Measurements from ENCODE around the gene RHOT1.
"Not testable (repeated sequence)": the region's sequence is repeated elsewhere in the genome, so short reads cannot be mapped to it uniquely, and the experiment has no call there.

RHOT1 gene

GRCh38 chr17:32180262-32180661 lies 38.0 kb downstream of the RHOT1 start:
- not testable (repeated sequence) for H3K9ac ChIP-seq (ENCODE audit: low read depth in 1 of 2, low read length in 2 of 2); H3K9me3 ChIP-seq (ENCODE audit: control insufficient read depth in 2 of 2, low read length in 2 of 2); H3K4me3 ChIP-seq (ENCODE audit: low read length in 2 of 2); H3K27ac ChIP-seq (ENCODE audit: low read depth in 2 of 2, low read length in 2 of 2); H3K27me3 ChIP-seq (ENCODE audit: control insufficient read depth in 2 of 2, insufficient read depth in 2 of 2, low read length in 2 of 2); H3K4me1 ChIP-seq (ENCODE audit: control insufficient read depth in 2 of 2, insufficient read depth in 2 of 2, low read length in 2 of 2)
- H3K36me3 ChIP-seq (ENCODE audit: control insufficient read depth in 2 of 2, insufficient read depth in 2 of 2, low read length in 2 of 2), result peaks cover 12 to 19% of the 10 kb centered on the region in 2 donors

- H3K27me3 ChIP-seq (ENCODE audit: control insufficient read depth in 2 of 2, insufficient read depth in 2 of 2, low read length in 2 of 2), result no peaks in the 10 kb centered on the region
- H3K9me3 ChIP-seq (ENCODE audit: control insufficient read depth in 2 of 2, low read length in 2 of 2), result no peaks in the 10 kb centered on the region
- H3K4me3 ChIP-seq (ENCODE audit: low read length in 2 of 2), result no peak overlapping the region
- no peaks in the 10 kb centered on the region for H3K4me1 ChIP-seq (ENCODE audit: control insufficient read depth in 2 of 2, insufficient read depth in 2 of 2, low read length in 2 of 2)
- H3K9ac ChIP-seq (ENCODE audit: low read depth in 1 of 2, low read length in 2 of 2), result no peak overlapping the region
- H3K27ac ChIP-seq (ENCODE audit: low read depth in 2 of 2, low read length in 2 of 2), result no peak overlapping the region
- H3K36me3 ChIP-seq (ENCODE audit: control insufficient read depth in 2 of 2, insufficient read depth in 2 of 2, low read length in 2 of 2), result peaks cover 0 to 3% of the 10 kb centered on the region in 2 donors
Measured at GRCh38 chr17:32185875-32186274, 43.6 kb downstream of the RHOT1 start.

- H3K27ac ChIP-seq (ENCODE audit: low read depth in 2 of 2, low read length in 2 of 2), result no peak overlapping the region
- no peaks in the 10 kb centered on the region for H3K27me3 ChIP-seq (ENCODE audit: control insufficient read depth in 2 of 2, insufficient read depth in 2 of 2, low read length in 2 of 2)
- H3K4me1 ChIP-seq (ENCODE audit: control insufficient read depth in 2 of 2, insufficient read depth in 2 of 2, low read length in 2 of 2), result no peaks in the 10 kb centered on the region
- no peak overlapping the region for H3K4me3 ChIP-seq (ENCODE audit: low read length in 2 of 2)
- H3K9me3 ChIP-seq (ENCODE audit: control insufficient read depth in 2 of 2, low read length in 2 of 2), result no peaks in the 10 kb centered on the region
- no peak overlapping the region for H3K9ac ChIP-seq (ENCODE audit: low read depth in 1 of 2, low read length in 2 of 2)
- peaks cover 0 to 3% of the 10 kb centered on the region in 2 donors for H3K36me3 ChIP-seq (ENCODE audit: control insufficient read depth in 2 of 2, insufficient read depth in 2 of 2, low read length in 2 of 2)
Measured at GRCh38 chr17:32187271-32187670, 45.0 kb downstream of the RHOT1 start.

GRCh38 chr17:32189343-32189742 lies 47.0 kb downstream of the RHOT1 start:
- H3K4me1 ChIP-seq (ENCODE audit: control insufficient read depth in 2 of 2, insufficient read depth in 2 of 2, low read length in 2 of 2), result no peaks in the 10 kb centered on the region
- no peaks in the 10 kb centered on the region for H3K27me3 ChIP-seq (ENCODE audit: control insufficient read depth in 2 of 2, insufficient read depth in 2 of 2, low read length in 2 of 2)
- H3K9ac ChIP-seq (ENCODE audit: low read depth in 1 of 2, low read length in 2 of 2), result no peak overlapping the region
- no peak overlapping the region for H3K27ac ChIP-seq (ENCODE audit: low read depth in 2 of 2, low read length in 2 of 2)
- H3K9me3 ChIP-seq (ENCODE audit: control insufficient read depth in 2 of 2, low read length in 2 of 2), result no peaks in the 10 kb centered on the region
- H3K4me3 ChIP-seq (ENCODE audit: low read length in 2 of 2), result no peak overlapping the region
- peaks cover 13 to 14% of the 10 kb centered on the region in 2 donors for H3K36me3 ChIP-seq (ENCODE audit: control insufficient read depth in 2 of 2, insufficient read depth in 2 of 2, low read length in 2 of 2)

GRCh38 chr17:32191306-32191705 lies 49.0 kb downstream of the RHOT1 start:
- Histone ChIP-seq H3K36me3 (ENCODE audit: control insufficient read depth in 2 of 2, insufficient read depth in 2 of 2, low read length in 2 of 2) (peaks cover 18 to 19% of the 10 kb centered on the region in 2 donors), H3K27ac (ENCODE audit: low read depth in 2 of 2, low read length in 2 of 2) (no peak overlapping the region), H3K9me3 (ENCODE audit: control insufficient read depth in 2 of 2, low read length in 2 of 2) (no peaks in the 10 kb centered on the region), H3K9ac (ENCODE audit: low read depth in 1 of 2, low read length in 2 of 2) (no peak overlapping the region), H3K27me3 (ENCODE audit: control insufficient read depth in 2 of 2, insufficient read depth in 2 of 2, low read length in 2 of 2) (no peaks in the 10 kb centered on the region), H3K4me3 (ENCODE audit: low read length in 2 of 2) (no peak overlapping the region), H3K4me1 (ENCODE audit: control insufficient read depth in 2 of 2, insufficient read depth in 2 of 2, low read length in 2 of 2) (no peaks in the 10 kb centered on the region)

- Histone ChIP-seq H3K9ac (ENCODE audit: low read depth in 1 of 2, low read length in 2 of 2) (no peak overlapping the region), H3K4me1 (ENCODE audit: control insufficient read depth in 2 of 2, insufficient read depth in 2 of 2, low read length in 2 of 2) (no peaks in the 10 kb centered on the region), H3K27ac (ENCODE audit: low read depth in 2 of 2, low read length in 2 of 2) (no peak overlapping the region), H3K4me3 (ENCODE audit: low read length in 2 of 2) (no peak overlapping the region), H3K36me3 (ENCODE audit: control insufficient read depth in 2 of 2, insufficient read depth in 2 of 2, low read length in 2 of 2) (peaks cover 20 to 25% of the 10 kb centered on the region in 2 donors), H3K27me3 (ENCODE audit: control insufficient read depth in 2 of 2, insufficient read depth in 2 of 2, low read length in 2 of 2) (no peaks in the 10 kb centered on the region), H3K9me3 (ENCODE audit: control insufficient read depth in 2 of 2, low read length in 2 of 2) (no peaks in the 10 kb centered on the region)
Measured at GRCh38 chr17:32192379-32192778, 50.1 kb downstream of the RHOT1 start.

- Histone ChIP-seq H3K9ac (ENCODE audit: low read depth in 1 of 2, low read length in 2 of 2) (no peak overlapping the region), H3K27ac (ENCODE audit: low read depth in 2 of 2, low read length in 2 of 2) (no peak overlapping the region), H3K4me3 (ENCODE audit: low read length in 2 of 2) (no peak overlapping the region), H3K36me3 (ENCODE audit: control insufficient read depth in 2 of 2, insufficient read depth in 2 of 2, low read length in 2 of 2) (peaks cover 34 to 43% of the 10 kb centered on the region in 2 donors), H3K9me3 (ENCODE audit: control insufficient read depth in 2 of 2, low read length in 2 of 2) (no peaks in the 10 kb centered on the region), H3K27me3 (ENCODE audit: control insufficient read depth in 2 of 2, insufficient read depth in 2 of 2, low read length in 2 of 2) (no peaks in the 10 kb centered on the region), H3K4me1 (ENCODE audit: control insufficient read depth in 2 of 2, insufficient read depth in 2 of 2, low read length in 2 of 2) (no peaks in the 10 kb centered on the region)
Measured at GRCh38 chr17:32197987-32198386, 55.7 kb downstream of the RHOT1 start.

- Histone ChIP-seq H3K4me1 (ENCODE audit: control insufficient read depth in 2 of 2, insufficient read depth in 2 of 2, low read length in 2 of 2) (no peaks in the 10 kb centered on the region), H3K27me3 (ENCODE audit: control insufficient read depth in 2 of 2, insufficient read depth in 2 of 2, low read length in 2 of 2) (no peaks in the 10 kb centered on the region), H3K9ac (ENCODE audit: low read depth in 1 of 2, low read length in 2 of 2) (no peak overlapping the region), H3K4me3 (ENCODE audit: low read length in 2 of 2) (no peak overlapping the region), H3K36me3 (ENCODE audit: control insufficient read depth in 2 of 2, insufficient read depth in 2 of 2, low read length in 2 of 2) (peaks cover 10 to 35% of the 10 kb centered on the region in 2 donors), H3K9me3 (ENCODE audit: control insufficient read depth in 2 of 2, low read length in 2 of 2) (no peaks in the 10 kb centered on the region), H3K27ac (ENCODE audit: low read depth in 2 of 2, low read length in 2 of 2) (no peak overlapping the region)
Measured at GRCh38 chr17:32206861-32207260, 64.6 kb downstream of the RHOT1 start.

- no peak overlapping the region for H3K9ac ChIP-seq (ENCODE audit: low read depth in 1 of 2, low read length in 2 of 2)
- peaks cover 10 to 39% of the 10 kb centered on the region in 2 donors for H3K36me3 ChIP-seq (ENCODE audit: control insufficient read depth in 2 of 2, insufficient read depth in 2 of 2, low read length in 2 of 2)
- H3K27ac ChIP-seq (ENCODE audit: low read depth in 2 of 2, low read length in 2 of 2), result no peak overlapping the region
- H3K4me1 ChIP-seq (ENCODE audit: control insufficient read depth in 2 of 2, insufficient read depth in 2 of 2, low read length in 2 of 2), result no peaks in the 10 kb centered on the region
- H3K27me3 ChIP-seq (ENCODE audit: control insufficient read depth in 2 of 2, insufficient read depth in 2 of 2, low read length in 2 of 2), result no peaks in the 10 kb centered on the region
- H3K4me3 ChIP-seq (ENCODE audit: low read length in 2 of 2), result no peak overlapping the region
- H3K9me3 ChIP-seq (ENCODE audit: control insufficient read depth in 2 of 2, low read length in 2 of 2), result no peaks in the 10 kb centered on the region
Measured at GRCh38 chr17:32208436-32208835, 66.1 kb downstream of the RHOT1 start.

GRCh38 chr17:32209608-32210007 lies 67.3 kb downstream of the RHOT1 start:
- Histone ChIP-seq H3K36me3 (ENCODE audit: control insufficient read depth in 2 of 2, insufficient read depth in 2 of 2, low read length in 2 of 2) (peaks cover 14 to 43% of the 10 kb centered on the region in 2 donors), H3K27me3 (ENCODE audit: control insufficient read depth in 2 of 2, insufficient read depth in 2 of 2, low read length in 2 of 2) (no peaks in the 10 kb centered on the region), H3K9ac (ENCODE audit: low read depth in 1 of 2, low read length in 2 of 2) (no peak overlapping the region), H3K4me1 (ENCODE audit: control insufficient read depth in 2 of 2, insufficient read depth in 2 of 2, low read length in 2 of 2) (no peaks in the 10 kb centered on the region), H3K9me3 (ENCODE audit: control insufficient read depth in 2 of 2, low read length in 2 of 2) (no peaks in the 10 kb centered on the region), H3K27ac (ENCODE audit: low read depth in 2 of 2, low read length in 2 of 2) (no peak overlapping the region), H3K4me3 (ENCODE audit: low read length in 2 of 2) (no peak overlapping the region)

GRCh38 chr17:32211671-32212070 lies 69.4 kb downstream of the RHOT1 start:
- no peak overlapping the region for H3K27ac ChIP-seq (ENCODE audit: low read depth in 2 of 2, low read length in 2 of 2)
- H3K4me1 ChIP-seq (ENCODE audit: control insufficient read depth in 2 of 2, insufficient read depth in 2 of 2, low read length in 2 of 2), result no peaks in the 10 kb centered on the region
- peaks cover 14 to 43% of the 10 kb centered on the region in 2 donors for H3K36me3 ChIP-seq (ENCODE audit: control insufficient read depth in 2 of 2, insufficient read depth in 2 of 2, low read length in 2 of 2)
- H3K27me3 ChIP-seq (ENCODE audit: control insufficient read depth in 2 of 2, insufficient read depth in 2 of 2, low read length in 2 of 2), result no peaks in the 10 kb centered on the region
- H3K9ac ChIP-seq (ENCODE audit: low read depth in 1 of 2, low read length in 2 of 2), result no peak overlapping the region
- no peaks in the 10 kb centered on the region for H3K9me3 ChIP-seq (ENCODE audit: control insufficient read depth in 2 of 2, low read length in 2 of 2)
- H3K4me3 ChIP-seq (ENCODE audit: low read length in 2 of 2), result no peak overlapping the region
